ENCODE data around the gene RAB5B. TPM values are rescaled to one million over a fixed set of nuclear protein-coding genes. Genes with fewer than 3 reads are reported as not detected.
"Not testable (repeated sequence)": the region's sequence is repeated elsewhere in the genome, so short reads cannot be mapped to it uniquely, and the experiment has no call there.

The RAB5B gene
- total RNA-seq, 1 donor from 2014 or later = 111 TPM

GRCh38 chr12:56038022-56038655 is 64.3 kb downstream of the RAB5B start:
- no peak overlapping the region for H3K27ac ChIP-seq (replicated peaks)
- H3K4me1 ChIP-seq = peaks cover 22% of the 10 kb centered on the region
- H3K9me3 ChIP-seq (replicated peaks) = no peaks in the 10 kb centered on the region
- no peak overlapping the region for H3K4me3 ChIP-seq
- H3K36me3 ChIP-seq = peaks cover 44% of the 10 kb centered on the region
- DNase-seq = no peak
- TF ChIP-seq CTCF (IDR thresholded peaks at IDR 0.05; ENCODE audit: borderline replicate concordance) = no peak
- intact Hi-C loops (cut with micrococcal nuclease) = no loop called here
- no peaks in the 10 kb centered on the region for H3K27me3 ChIP-seq (ENCODE audit: low read depth)

GRCh38 chr12:56040151-56040550 is 66.3 kb downstream of the RAB5B start:
- Histone ChIP-seq H3K4me3 (no peak overlapping the region), H3K27me3 (ENCODE audit: low read depth) (no peaks in the 10 kb centered on the region), H3K27ac (replicated peaks) (no peak overlapping the region), H3K9me3 (replicated peaks) (no peaks in the 10 kb centered on the region), H3K4me1 (peaks cover 30% of the 10 kb centered on the region), H3K36me3 (peaks cover 45% of the 10 kb centered on the region)
- intact Hi-C loops (cut with micrococcal nuclease) = no loop called here
- TF ChIP-seq CTCF (IDR thresholded peaks at IDR 0.05; ENCODE audit: borderline replicate concordance) = no peak
- no peak for DNase-seq

GRCh38 chr12:56040963-56041551 is 67.2 kb downstream of the RAB5B start:
- TF ChIP-seq CTCF (IDR thresholded peaks at IDR 0.05; ENCODE audit: borderline replicate concordance) = no peak
- Histone ChIP-seq H3K4me1 (peaks cover 30% of the 10 kb centered on the region), H3K36me3 (peaks cover 45% of the 10 kb centered on the region), H3K9me3 (replicated peaks) (no peaks in the 10 kb centered on the region), H3K27me3 (ENCODE audit: low read depth) (no peaks in the 10 kb centered on the region), H3K4me3 (peak overlapping the region; percentile 87), H3K27ac (replicated peaks) (peak overlapping the region; percentile 91)
- intact Hi-C loops (cut with micrococcal nuclease) = no loop called here
- DNase-seq = no peak

GRCh38 chr12:56041552-56042429 is 67.9 kb downstream of the RAB5B start, which contains the start of gene RPS26:
Gene RPS26, plus strand, starts transcription at chr12:56041918. Its CDS starts 249 bp downstream, at chr12:56042167.
- DNase-seq = peak; percentile 94
- peaks cover 41% of the 10 kb centered on the region for H3K36me3 ChIP-seq
- intact Hi-C loops (cut with micrococcal nuclease) = no loop called here
- no peaks in the 10 kb centered on the region for H3K27me3 ChIP-seq (ENCODE audit: low read depth)
- no peaks in the 10 kb centered on the region for H3K9me3 ChIP-seq (replicated peaks)
- H3K27ac ChIP-seq (replicated peaks) = peak within 1 kb of the TSS; percentile 91
- H3K4me3 ChIP-seq = peak within 1 kb of the TSS; percentile 87
- TF ChIP-seq CTCF (IDR thresholded peaks at IDR 0.05; ENCODE audit: borderline replicate concordance) = peak; percentile 49
- H3K4me1 ChIP-seq = peaks cover 30% of the 10 kb centered on the region

GRCh38 chr12:56042430-56042813 is 68.5 kb downstream of the RAB5B start:
- intact Hi-C loops (cut with micrococcal nuclease); DNase-seq; H3K9me3 ChIP-seq (replicated peaks); H3K27me3 ChIP-seq (ENCODE audit: low read depth): not testable (repeated sequence)
- peaks cover 30% of the 10 kb centered on the region for H3K4me1 ChIP-seq
- H3K27ac ChIP-seq (replicated peaks) = peak overlapping the region; percentile 91
- H3K36me3 ChIP-seq = peaks cover 37% of the 10 kb centered on the region
- peak overlapping the region; percentile 87 for H3K4me3 ChIP-seq
